Liver (tissue), 9 donors: Measurements from ENCODE around the gene WDR7. TPM values are rescaled to one million over a fixed set of nuclear protein-coding genes. Genes with fewer than 3 reads are reported as not detected.
A peak's percentile ranks its signal among the peaks of the same experiment; 100 is the strongest.

Experiments
- DNase-seq: peaks from one replicate; pipeline ENCODE4 v3.0.0-alpha.2; 2017; ENCODE audit warnings: low spot score
- H3K27ac ChIP-seq, 2 donors: one replicate each; pipeline ENCODE4 v1.7.0; 2013; ENCODE audit warnings: inconsistent platforms in 2 of 2, low read length in 2 of 2, control low read depth in 1 of 2, low read depth in 1 of 2, mild to moderate bottlenecking in 1 of 2
- H3K27me3 ChIP-seq, 4 donors: one replicate each; pipeline versions ENCODE4 v1.6.1 to v1.7.0; 2013; ENCODE audit warnings: low read length in 3 of 4, inconsistent platforms in 1 of 4, mild to moderate bottlenecking in 1 of 4, moderate library complexity in 1 of 4; ENCODE audit not compliant: control insufficient read depth in 4 of 4, insufficient read depth in 4 of 4
- H3K36me3 ChIP-seq, 4 donors: one replicate each; pipeline versions ENCODE4 v1.6.1 to v1.7.0; 2013; ENCODE audit warnings: low read length in 3 of 4, mild to moderate bottlenecking in 3 of 4, low read depth in 1 of 4, moderate library complexity in 1 of 4; ENCODE audit not compliant: control insufficient read depth in 4 of 4, insufficient read depth in 3 of 4
- H3K4me1 ChIP-seq, 4 donors: one replicate each; pipeline versions ENCODE4 v1.6.1 to v1.7.0; 2013; ENCODE audit warnings: low read length in 3 of 4, mild to moderate bottlenecking in 3 of 4, moderate library complexity in 1 of 4; ENCODE audit not compliant: control insufficient read depth in 4 of 4, insufficient read depth in 4 of 4
- H3K4me3 ChIP-seq, 3 donors: one replicate each; pipeline versions ENCODE4 v1.6.1 to v1.7.0; 2013; ENCODE audit warnings: low read length in 3 of 3, control low read depth in 1 of 3, low read depth in 1 of 3, mild to moderate bottlenecking in 1 of 3
- H3K9ac ChIP-seq, 2 donors: one replicate each; pipeline ENCODE4 v1.7.0; 2013; ENCODE audit warnings: low read length in 2 of 2, mild to moderate bottlenecking in 2 of 2, moderate library complexity in 2 of 2, control low read depth in 1 of 2, low read depth in 1 of 2
- H3K9me3 ChIP-seq, 4 donors: one replicate each; pipeline versions ENCODE4 v1.6.1 to v1.7.0; 2013; ENCODE audit warnings: low read length in 3 of 4; ENCODE audit not compliant: control insufficient read depth in 4 of 4
- EGR1 ChIP-seq, 2 donors: IDR thresholded peaks; 2 replicates each; pipeline ENCODE4 v1.6.1; 2016 to 2018; ENCODE audit warnings: antibody characterized with exemption in 2 of 2, low read depth in 2 of 2
- FOXA1 ChIP-seq: IDR thresholded peaks from 2 replicates; pipeline ENCODE4 v1.6.1; 2016; ENCODE audit warnings: antibody characterized with exemption
- FOXA2 ChIP-seq: IDR thresholded peaks from 2 replicates; pipeline ENCODE4 v1.6.1; 2016; ENCODE audit warnings: antibody characterized with exemption
- HNF4A ChIP-seq, 2 donors: conservative IDR thresholded peaks; 2 replicates each; pipeline ENCODE4 v1.6.1; 2016; ENCODE audit warnings: antibody characterized with exemption in 2 of 2, mild to moderate bottlenecking in 2 of 2
- HNF4G ChIP-seq: IDR thresholded peaks from 2 replicates; pipeline ENCODE4 v1.6.1; 2016; ENCODE audit warnings: antibody characterized with exemption
- NR2F2 ChIP-seq: IDR thresholded peaks from 2 replicates; pipeline ENCODE4 v1.6.1; 2016; ENCODE audit warnings: antibody characterized with exemption
- RAD21 ChIP-seq, 2 donors: IDR thresholded peaks; 2 replicates each; pipeline ENCODE4 v1.6.1; 2016; ENCODE audit warnings: antibody characterized with exemption in 2 of 2, mild to moderate bottlenecking in 2 of 2
- SP1 ChIP-seq: IDR thresholded peaks from 2 replicates; pipeline ENCODE4 v1.6.1; 2018; ENCODE audit warnings: antibody characterized with exemption, mild to moderate bottlenecking
- TAF1 ChIP-seq: conservative IDR thresholded peaks from 2 replicates; pipeline ENCODE4 v1.6.1; 2016; ENCODE audit warnings: antibody characterized with exemption, mild to moderate bottlenecking
- YY1 ChIP-seq: IDR thresholded peaks from 2 replicates; pipeline ENCODE4 v1.6.1; 2016; ENCODE audit warnings: antibody characterized with exemption, mild to moderate bottlenecking
- ZBTB33 ChIP-seq: IDR thresholded peaks from 2 replicates; pipeline ENCODE4 v1.6.1; 2016; ENCODE audit warnings: antibody characterized with exemption
- WGBS: extraction: QIAGEN DNeasy Blood & Tissue Kit; methylation state at CpG from one replicate; pipeline ENCODE4 v1.1.7; 2013; 5-methylcytosine and 5-hydroxymethylcytosine counted together
- polyA plus RNA-seq, 2 donors: library from polyadenylated mRNA; stranded (reverse) in 1 of 2; unstranded in 1 of 2; fragments of 200-250 nt in 1 of 2; fragments of >200 nt in 1 of 2; fragmentation: Nextera tagmentation in 1 of 2; extraction: Ambion mirVana in 1 of 2; gene quantifications; one replicate each; pipeline versions ENCODE4 v1.2.1 to v1.2.3, GENCODE V29; 2013 to 2015
- total RNA-seq, 2 donors: library from RNA; depleted of rRNA; stranded (reverse); fragments of >200 nt; gene quantifications; one replicate each; pipeline ENCODE4 v1.2.3, GENCODE V29; 2014
- TF ChIP-seq, protein P1 (sequence below): fragments of 150-350 bp; IDR thresholded peaks from 2 replicates; pipeline ENCODE4 v1.5.1; 2017; ENCODE audit warnings: improper control_type of control experiment, low read depth, low read length; ENCODE audit not compliant: missing input control
- donor health status: healthy.
- donor health status: healthy.
- donor health status: healthy.
- donor health status: healthy.
- donor health status: healthy.

WDR7 gene
- total and polyA plus RNA-seq, 4 donors: 4.5 to 26.6 (median 13.2) TPM

DNA sequence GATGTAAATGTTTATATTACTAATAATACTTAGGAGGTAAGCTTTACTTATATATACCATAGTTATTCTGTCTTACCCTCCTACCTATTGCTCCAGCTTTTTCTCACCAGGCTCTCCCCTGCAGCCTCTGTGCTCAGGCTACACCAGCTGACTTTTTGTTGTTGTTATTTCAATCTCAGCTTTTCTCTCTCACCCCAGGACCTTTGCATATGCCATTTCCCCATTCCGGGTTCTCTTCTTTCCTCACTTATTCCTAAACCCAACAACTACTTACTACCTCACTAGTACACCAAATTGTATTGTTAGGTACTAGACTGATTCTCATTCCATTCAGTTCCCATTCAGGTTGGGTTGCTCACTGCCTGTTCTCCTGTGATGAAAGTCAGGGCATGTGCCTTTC, 339.5 kb downstream of the WDR7 start:
- Histone ChIP-seq H3K27me3 (no peaks in the 10 kb centered on the region), H3K4me1 (peaks cover 0 to 9% (median 0%) of the 10 kb centered on the region in 4 donors), H3K36me3 (peaks cover 0 to 2% (median 0%) of the 10 kb centered on the region in 4 donors), H3K27ac (no peak overlapping the region), H3K9me3 (no peaks in the 10 kb centered on the region), H3K9ac (no peak overlapping the region), H3K4me3 (no peak overlapping the region)
- DNase-seq: no peak
- TF ChIP-seq, protein P1, sequence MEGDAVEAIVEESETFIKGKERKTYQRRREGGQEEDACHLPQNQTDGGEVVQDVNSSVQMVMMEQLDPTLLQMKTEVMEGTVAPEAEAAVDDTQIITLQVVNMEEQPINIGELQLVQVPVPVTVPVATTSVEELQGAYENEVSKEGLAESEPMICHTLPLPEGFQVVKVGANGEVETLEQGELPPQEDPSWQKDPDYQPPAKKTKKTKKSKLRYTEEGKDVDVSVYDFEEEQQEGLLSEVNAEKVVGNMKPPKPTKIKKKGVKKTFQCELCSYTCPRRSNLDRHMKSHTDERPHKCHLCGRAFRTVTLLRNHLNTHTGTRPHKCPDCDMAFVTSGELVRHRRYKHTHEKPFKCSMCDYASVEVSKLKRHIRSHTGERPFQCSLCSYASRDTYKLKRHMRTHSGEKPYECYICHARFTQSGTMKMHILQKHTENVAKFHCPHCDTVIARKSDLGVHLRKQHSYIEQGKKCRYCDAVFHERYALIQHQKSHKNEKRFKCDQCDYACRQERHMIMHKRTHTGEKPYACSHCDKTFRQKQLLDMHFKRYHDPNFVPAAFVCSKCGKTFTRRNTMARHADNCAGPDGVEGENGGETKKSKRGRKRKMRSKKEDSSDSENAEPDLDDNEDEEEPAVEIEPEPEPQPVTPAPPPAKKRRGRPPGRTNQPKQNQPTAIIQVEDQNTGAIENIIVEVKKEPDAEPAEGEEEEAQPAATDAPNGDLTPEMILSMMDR: no peak
- TF ChIP-seq RAD21 (IDR thresholded peaks at IDR 0.05) (no peak), EGR1 (IDR thresholded peaks at IDR 0.05; ENCODE audit: low read depth in 2 of 2) (no peak)
- 100% methylated on average over 1 of the region's 1 CpG for WGBS

DNA sequence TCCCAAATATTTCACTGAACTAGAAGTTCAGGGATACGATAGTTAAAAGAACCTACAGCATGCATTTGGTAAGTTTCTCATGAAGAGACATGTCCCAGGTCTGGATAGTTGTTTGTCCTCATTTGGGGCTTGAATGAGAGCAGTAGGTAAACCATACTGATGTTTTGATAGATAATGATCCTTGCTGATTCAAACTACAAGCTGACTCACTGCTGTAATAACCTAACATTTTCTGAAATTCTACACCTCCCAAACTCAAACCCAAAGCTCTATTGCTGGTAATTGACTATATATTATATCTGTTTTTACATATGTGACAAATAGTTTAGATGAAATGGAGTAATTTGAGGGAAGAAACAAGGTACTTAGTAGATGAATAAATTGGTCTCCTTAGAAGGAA, 341.6 kb downstream of the WDR7 start:
- Histone ChIP-seq H3K27me3 (no peaks in the 10 kb centered on the region), H3K4me3 (no peak overlapping the region), H3K36me3 (peaks cover 0 to 2% (median 0%) of the 10 kb centered on the region in 4 donors), H3K9me3 (no peaks in the 10 kb centered on the region), H3K9ac (no peak overlapping the region), H3K4me1 (no peaks in the 10 kb centered on the region), H3K27ac (no peak overlapping the region)
- no peak for DNase-seq
- 100% methylated on average over 1 of the region's 1 CpG for WGBS
- TF ChIP-seq HNF4G: no peak
- no peak for TF ChIP-seq RAD21 (IDR thresholded peaks at IDR 0.05)
- TF ChIP-seq SP1: no peak
- TF ChIP-seq FOXA2: no peak
- TF ChIP-seq ZBTB33: no peak

- no peaks in the 10 kb centered on the region for H3K27me3 ChIP-seq
- no peaks in the 10 kb centered on the region for H3K4me1 ChIP-seq
- no peaks in the 10 kb centered on the region for H3K9me3 ChIP-seq
- no peak overlapping the region for H3K27ac ChIP-seq
- no peak for DNase-seq
- H3K9ac ChIP-seq: no peak overlapping the region
- peaks cover 0 to 2% (median 0%) of the 10 kb centered on the region in 4 donors for H3K36me3 ChIP-seq
- WGBS: 78% methylated on average over 4 of the region's 4 CpGs
- TF ChIP-seq YY1 (no peak), NR2F2 (no peak), RAD21 (IDR thresholded peaks at IDR 0.05) (peak; percentile 43 to 72), HNF4A (conservative IDR thresholded peaks at IDR 0.05) (peak; percentile 45 to 63), ZBTB33 (no peak), FOXA1 (no peak), TAF1 (no peak), EGR1 (IDR thresholded peaks at IDR 0.05; ENCODE audit: low read depth in 2 of 2) (no peak), HNF4G (no peak), SP1 (no peak)
- TF ChIP-seq, protein P1: no peak
- no peak overlapping the region for H3K4me3 ChIP-seq
These were observed 344.5 kb downstream of the WDR7 start for GRCh38 chr18:56995579-56996188.
